HG03039 (cell line): ENCODE data around the gene TRAF7.

ENCODE experiments used
- ATAC-seq: cut with Tn5 transposase; IDR thresholded peaks from one replicate; pipeline ENCODE4 v1.9.1; 2021; ENCODE audit warnings: mild to moderate bottlenecking, moderate library complexity; ENCODE audit not compliant: unreplicated experiment

TRAF7 gene

DNA sequence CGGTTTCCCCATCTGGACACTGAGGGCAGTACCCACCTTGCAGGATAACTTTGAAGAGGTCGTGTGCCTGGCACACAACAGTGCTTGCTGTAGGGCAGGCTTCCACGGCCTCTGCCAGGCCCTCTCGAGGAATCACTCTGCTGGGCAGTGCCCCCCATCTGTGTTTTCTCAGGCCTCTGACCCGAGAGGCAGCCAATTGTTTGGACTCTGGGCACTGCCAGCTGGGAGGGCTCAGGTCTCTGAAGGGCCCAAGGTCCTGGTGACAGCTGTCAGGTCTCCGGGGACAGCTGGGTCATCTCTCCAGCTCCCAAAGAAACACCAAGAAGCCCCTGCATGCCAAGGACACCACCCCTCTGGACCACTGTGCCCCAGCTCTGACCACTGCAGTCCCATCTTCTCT lies 8.2 kb upstream of the TRAF7 start:
- ATAC-seq: no peak

DNA sequence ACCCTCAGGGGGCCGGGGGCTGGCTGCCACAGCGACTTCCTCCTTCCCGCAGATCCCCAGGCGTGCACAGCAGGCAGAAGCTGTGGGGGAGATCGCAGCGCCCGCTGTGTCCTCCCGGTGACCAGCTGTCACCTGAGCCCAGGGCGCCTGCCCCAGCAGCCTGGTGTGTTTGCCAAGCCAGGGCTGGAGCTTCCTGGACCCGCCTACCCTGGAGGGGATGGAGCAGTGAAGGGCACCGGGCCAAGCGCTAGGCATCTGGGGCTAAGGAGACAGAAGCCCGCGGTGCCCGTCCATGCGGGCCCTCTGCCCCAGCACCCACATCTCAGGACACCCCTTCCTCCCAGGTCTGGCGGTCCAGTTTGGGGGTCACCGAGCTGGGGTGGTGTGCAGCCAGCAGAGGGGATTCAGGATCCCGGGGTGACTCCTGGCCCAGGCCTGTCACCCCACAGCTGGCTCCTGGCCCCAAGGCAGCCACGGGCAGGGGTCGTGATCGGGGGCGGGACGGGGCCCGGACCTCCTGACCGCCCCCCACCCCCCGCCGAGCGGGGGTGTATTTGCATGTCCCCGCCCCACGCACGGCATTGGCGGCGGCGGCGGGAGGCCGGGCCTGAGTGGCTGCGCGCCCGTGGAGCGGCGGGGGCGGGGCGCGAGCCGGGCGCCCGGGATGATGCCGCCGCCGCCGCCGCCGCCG lies 7.5 kb upstream of the TRAF7 start, which contains the start of gene RAB26:
RAB26 (plus strand) TSS at position 645 of the 691 bp plus-strand sequence. CDS start 159 bp downstream, outside the sequence.
- ATAC-seq: no peak

DNA sequence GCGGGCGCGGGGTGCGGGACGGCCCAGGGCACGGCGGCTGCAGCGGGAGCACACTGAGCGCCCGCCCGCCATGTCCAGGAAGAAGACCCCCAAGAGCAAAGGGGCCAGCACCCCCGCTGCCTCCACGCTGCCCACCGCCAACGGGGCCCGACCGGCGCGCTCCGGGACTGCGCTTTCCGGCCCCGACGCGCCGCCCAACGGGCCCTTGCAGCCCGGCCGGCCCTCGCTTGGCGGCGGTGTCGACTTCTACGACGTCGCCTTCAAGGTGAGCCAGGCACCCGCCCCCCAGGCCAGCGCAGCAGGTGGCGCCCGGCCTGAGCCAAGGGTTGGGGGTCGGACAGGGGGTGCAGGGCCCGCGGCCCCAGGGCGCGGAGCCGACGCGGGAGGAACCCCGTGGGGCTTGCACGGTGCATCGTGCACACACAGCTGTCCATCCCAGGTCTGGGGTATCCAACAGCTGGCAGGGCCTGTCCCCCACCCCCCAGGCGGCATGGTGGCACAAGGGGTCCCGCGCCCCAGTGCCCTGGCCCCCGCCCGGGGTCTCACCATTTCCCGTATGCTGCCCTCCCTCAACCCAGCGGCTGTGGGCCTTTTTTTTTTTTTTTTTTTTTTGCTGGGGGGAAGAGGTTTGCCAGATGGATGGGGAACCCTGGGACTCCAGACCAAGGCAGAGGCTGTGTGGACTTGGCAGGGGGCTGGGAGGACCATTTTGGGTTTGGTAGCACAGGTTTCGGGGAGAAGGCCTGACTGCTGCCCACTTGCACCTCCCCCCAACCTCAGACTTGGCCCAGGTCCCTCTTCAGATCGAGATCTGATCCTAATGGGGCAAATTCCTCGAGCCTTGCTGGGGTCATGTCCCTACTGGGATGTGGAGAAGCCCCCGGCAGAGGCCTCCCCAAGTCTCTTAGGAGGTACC lies 6.6 kb upstream of the TRAF7 start:
- ATAC-seq: no peak

DNA sequence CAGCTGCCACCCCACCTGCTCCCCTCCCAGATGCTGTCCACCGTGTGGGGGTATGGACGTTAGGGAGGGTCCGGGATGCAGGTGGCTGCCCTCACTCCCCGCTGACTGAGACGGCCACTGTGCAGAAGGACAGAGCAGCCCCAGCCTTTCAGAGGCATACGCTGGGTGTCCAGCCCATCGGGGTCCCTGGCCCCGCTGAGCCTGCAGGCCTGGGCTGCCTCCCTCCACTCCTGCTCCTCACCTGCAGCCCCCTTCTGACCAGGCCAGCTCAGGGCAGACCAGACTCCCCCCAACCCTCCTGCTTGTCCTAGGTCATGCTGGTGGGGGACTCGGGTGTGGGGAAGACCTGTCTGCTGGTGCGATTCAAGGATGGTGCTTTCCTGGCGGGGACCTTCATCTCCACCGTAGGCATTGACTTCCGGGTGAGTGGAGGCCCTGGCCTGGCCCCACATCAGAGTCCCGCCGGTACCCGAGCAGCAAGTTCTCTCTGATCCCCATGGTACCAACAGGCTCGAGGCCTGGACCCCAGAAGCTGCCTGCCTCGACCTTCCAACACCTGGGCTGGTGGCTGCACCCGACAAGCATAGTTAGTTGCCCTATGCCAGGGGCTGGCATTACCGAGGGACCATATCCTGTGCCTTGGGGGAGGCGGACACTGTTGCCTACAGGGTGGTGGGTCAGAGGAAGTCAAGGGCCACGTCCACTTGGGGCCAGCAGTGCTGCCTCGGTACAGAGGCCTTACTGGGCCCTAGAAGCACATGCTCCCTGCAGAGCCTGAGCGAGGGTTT lies 5.8 kb upstream of the TRAF7 start:
- ATAC-seq: no peak

DNA sequence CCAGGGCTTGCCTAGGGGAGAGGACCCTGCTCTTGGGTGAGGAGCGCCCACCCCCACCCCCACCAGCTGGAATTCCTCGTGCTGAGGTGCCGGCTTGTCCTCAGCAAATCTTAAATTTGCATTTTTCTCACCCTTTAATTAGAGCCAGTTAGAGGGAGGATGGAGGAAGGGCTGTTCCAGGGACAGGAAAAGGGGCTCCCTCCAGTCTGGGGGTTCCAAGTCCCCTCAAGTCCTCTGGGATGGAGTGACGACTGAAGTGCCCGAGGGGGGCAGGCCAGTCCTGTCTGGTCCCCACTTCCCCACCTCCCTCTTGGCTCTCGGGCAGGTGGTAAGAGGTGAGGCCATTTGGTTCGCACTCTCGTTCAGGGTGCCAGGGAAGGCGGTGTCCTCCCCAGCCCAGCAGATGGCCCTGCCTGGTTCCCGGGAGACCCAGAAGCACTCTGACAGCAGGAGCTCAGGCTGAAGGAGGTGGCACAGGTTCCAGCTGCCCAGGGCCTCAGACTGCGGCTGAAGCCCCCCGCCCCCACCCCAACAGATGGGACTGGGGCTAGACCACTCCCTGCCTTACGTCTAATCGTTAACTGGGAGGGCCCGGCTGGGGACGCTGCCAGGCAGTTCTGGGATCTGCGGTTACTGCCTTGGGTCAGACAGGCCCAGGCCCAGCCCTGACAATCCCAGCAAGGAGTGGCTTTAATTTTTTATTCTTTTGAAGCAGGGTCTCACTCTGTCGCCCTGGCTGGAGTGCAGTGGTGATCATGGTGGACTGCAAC lies 5.0 kb upstream of the TRAF7 start:
- ATAC-seq: no peak

DNA sequence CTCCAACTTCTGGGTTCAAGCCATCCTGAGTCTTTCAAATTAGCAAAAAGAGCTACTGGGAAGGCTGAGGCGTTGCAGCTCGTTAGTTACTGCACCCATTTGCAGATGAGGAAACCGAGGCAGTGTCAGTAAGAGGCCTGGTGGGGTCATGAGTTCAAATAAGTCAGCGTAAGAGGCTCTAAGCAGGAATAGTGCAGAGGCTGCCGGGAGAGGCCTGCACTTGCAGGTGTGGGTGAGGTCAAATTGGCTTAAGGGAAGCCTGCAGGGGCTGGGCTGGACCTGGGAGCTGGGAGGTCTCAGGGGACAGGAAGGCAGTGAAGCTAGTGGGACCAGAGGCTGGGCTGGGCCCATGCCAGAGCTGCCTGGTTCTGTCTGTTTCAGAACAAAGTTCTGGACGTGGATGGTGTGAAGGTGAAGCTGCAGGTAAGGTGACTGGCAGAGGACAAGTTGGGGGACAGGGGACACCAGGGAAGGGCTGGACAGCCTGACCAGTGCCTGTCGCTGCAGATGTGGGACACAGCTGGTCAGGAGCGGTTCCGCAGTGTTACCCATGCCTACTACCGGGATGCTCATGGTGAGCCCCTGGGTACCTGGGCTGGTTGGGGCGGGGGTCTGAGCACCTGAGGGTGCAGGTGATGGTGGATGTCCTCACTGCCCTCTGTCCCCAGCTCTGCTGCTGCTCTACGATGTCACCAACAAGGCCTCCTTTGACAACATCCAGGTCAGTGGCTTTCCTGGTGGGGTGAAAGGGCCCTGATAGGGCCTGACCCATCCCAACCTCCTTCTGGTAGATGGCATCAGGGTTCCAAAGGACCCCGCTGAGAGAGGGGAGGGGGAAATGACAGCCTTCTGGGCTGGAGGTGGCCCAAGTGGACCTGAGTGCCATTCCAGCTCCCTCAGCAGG lies 4.1 kb upstream of the TRAF7 start:
- no peak for ATAC-seq

DNA sequence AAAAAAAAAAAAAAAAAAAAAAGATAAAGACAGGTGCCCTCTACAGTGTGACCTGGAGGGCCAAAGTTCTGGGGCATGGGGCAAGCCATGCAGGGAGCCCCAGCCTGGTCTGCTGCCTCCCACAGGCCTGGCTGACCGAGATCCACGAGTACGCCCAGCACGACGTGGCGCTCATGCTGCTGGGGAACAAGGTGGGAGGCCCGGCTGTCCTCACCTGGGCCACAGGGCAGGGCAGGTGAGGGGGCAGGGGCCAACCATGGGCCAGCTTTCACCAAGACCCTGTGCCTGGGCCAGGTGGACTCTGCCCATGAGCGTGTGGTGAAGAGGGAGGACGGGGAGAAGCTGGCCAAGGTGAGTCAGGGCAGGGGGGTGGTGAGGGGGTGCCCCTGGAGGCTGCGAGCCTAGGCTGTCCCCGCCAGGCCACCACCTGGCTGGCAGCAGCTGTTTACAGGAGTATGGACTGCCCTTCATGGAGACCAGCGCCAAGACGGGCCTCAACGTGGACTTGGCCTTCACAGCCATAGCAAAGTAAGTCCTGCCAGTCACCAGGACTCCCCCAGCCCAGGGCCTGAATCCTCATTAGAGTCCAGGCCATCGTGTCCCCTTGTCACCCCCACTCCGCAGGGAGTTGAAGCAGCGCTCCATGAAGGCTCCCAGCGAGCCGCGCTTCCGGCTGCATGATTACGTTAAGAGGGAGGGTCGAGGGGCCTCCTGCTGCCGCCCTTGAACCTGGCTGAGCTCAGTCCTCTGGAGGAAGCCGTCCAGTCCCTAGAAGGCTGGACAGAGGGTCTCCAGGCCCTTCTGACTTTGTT lies 2.7 kb upstream of the TRAF7 start:
- ATAC-seq: no peak

DNA sequence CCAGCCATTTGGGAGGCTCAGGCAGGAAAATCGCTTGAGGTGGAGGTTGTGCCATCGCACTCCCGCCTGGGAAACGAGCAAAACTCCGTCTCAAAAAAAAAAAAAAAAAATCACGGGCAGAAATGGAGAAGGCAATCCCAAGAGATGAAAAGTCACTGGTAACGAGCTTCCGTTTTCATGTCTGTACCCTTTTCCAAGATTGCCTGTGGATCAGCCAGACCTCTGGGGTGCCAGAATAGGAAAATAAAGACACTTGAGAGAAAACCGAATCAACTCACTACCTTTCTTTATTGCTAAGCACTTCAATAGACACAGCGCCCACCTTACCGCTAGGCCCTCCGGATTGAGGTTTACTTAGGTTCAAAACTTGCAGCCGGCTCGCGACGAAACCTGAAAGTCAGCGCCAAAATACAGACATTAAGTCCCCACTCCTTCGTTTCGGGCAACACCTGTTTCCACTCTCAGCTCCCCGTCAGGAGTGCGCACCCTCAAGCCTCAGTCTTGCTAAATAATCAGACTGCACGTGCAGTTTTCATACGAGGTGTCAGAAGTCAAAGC lies 970 bp upstream of the TRAF7 start:
- ATAC-seq: no peak

DNA sequence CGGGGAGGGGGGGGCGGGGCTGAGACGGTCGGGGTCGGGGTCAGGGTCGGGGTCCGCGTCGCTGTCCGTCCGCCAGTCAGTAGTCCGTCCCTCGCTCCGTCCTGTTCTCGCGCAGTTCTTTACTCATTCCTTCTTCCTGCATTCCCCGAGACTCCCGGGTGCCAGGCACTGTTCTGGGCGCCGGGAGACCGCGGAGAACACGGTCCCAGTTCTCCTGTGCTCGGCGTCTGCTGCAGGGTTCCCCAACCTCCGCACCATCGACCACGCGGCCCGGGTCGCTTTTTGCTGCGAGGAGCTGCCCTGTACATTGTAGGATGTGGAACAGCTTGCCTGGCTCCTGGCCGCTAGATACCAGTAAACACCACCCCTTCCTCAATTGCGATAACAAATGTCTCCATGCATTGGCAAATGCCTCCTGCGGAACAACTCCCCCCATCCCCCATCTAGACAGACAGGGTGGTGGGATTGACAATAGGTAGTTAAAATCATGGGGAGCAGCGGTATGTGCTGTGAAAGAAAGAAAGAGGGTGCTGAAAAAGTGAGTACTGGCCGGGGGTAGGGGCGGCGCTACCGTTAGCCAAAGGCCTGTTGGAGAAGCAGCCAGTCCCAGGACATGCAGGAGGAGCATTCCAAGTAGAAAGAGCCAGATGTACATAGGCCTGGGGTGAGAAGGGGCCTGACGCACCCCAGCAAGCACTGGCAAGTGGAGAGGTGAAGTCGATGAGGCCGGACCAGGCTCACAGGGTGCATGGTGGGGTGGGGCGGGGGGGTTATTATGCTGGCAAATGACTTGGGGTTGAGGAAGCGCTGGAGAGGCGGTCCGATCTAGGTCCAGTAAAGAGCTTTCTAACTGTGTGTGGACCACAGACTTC lies 631 bp downstream of the TRAF7 start:
- ATAC-seq: no peak

DNA sequence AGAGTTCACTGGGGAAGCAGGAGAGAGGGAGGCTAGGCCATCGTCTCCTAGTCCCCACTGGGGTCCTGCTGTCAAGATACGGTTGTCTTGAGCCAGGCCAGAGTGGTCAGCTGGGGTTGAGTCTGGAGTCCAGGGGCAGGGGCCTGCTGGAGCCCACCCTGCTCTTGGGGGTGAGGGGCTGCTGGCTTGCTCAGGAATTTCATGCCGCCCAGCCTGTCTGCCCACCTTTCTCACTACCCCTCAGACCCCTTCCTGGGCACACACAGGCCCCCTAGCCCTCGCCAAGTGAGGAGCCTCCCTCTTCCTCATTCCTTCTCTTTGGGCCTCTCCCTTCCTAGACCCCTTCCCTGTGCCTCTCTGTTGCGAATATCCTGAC lies 1.3 kb downstream of the TRAF7 start:
- ATAC-seq: no peak

DNA sequence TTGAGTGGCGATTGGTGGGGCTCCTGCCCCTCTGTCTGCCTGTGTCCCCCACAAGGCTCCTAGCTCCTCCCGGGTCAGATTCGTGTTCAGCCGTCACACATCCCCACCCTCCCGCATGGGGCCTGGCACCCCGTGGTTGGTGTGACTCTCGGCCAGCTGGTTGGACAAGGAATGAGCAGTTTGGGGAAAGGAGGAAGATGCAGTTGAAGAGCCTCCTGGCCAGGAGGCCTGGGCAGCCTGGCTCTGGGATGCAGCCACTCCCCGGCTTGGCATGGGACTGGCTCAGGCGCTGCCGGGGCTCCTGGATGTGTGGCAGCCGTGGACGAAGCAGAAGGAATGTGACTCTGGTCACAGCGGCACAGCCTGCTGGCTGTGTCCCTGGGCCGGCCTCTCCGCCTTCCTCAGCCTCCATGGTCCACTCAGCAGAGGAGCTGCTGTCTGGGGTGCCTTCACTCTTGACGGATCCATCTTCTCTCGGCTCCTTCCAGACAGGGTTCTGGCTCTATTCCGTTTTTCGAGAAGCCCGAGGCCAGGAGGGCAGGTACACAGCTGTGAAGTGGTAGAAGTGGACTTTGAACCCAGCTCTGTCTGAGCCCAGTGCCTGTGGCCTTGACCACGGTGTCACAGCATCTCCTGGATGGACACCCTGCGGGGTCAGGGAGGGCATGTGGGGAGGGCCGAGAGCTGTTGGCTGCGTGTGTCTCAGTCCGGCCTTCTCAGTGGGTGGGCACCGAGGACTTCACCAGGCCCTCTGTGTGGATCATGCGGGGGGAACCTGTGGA lies 2.1 kb downstream of the TRAF7 start:
- ATAC-seq: no peak

DNA sequence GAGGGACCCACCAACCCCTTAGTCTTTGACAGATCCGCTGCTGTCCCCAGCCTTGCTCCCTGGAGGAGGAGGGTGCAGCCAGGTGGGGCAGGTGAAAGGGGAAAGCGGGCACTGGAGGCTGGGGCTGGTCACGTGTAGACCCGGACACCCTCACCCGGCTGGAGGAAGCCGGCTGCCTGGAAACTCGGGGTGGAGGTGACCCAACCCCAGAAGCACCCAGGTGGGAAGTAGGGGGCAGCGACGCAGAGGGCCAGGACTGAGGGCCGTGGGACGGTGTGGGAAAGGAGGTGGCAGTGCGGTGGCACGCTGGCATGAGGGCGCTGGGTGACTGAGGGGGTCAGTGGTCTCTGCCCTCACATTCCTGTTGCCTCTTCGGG lies 2.7 kb downstream of the TRAF7 start:
- ATAC-seq: no peak

DNA sequence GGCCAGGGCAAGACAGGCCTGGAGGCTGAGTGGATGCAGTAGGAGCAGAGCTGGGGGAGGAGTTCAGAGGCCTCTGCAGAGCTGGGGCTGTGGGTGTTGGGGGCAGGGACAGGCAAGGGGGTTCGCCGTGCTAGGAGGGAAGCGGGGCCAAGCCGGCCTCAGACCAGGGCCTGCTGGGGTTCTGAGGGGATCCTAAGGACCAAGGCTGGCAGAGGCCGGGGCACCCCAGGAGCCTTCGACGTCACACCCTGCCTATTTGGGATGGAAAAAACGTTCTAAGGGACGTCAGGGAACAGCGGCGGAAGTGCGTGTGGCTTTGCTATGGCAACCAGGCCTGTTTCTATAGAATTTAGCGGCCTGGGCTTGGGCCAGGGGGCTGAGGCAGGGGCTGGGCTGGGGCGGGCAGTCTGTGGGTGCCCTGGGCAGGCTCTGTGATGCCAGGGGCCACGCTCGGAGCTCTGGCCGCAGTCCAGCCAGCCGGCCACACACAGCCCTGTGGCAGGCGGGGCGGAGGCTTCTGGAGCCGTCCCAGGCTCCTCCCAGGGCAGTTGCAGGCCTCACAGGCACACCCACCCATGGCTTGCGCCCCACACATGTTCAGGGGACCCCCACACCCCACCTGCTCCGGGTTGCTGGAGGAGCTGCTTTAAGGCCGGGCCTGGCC lies 3.7 kb downstream of the TRAF7 start:
- ATAC-seq: no peak

DNA sequence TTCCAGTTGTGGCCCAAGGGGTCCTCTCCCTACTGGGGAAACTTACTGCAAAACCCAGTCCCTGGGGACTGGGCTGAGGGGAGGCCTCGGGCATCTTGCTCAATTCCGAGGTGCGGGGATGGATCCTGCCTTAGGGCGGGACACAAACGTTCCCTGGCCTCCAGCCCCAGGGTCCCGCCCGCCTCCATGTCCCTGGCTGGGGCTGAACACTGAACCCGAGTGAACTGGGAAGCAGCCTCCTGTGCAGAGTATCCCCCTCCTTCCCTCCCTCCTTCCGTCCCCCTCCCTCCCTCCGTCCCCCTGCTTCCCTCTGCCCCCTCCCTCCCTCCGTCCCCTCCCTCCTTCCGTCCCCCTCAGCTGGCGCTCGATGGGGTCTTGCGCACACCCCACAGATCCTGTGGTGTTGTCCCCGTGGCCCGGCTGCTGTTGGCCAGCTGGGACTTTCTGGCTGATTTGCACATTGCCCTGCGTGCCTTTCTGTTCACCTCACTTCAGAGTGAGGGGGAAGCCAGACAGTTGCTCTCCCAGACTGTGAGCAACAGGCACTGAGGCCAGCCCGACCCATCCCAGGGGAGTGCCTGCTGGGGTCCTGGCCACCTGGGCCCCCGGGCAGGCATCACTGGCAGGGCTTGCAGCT lies 5.5 kb downstream of the TRAF7 start:
- ATAC-seq: no peak

DNA sequence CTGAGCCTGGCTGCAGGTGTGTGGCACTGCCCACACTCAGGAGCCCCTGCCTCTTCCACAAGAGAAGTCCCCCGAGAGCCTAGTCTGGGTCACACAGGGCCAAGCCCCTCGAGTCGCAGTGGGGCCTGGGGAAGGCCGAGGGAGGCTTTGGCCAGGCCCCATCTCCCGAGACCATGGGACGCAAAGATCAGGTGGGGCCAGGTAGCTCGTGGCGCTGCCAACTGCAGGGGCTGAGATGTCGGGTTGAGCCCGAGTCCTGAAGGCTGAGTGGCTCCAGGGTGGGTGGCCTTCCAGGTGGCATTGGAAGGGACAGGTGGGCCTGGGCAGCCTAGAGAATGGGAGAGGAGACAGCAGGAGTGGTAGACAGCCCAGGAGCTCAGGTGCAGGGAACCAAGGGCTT lies 6.3 kb downstream of the TRAF7 start:
- no peak for ATAC-seq

DNA sequence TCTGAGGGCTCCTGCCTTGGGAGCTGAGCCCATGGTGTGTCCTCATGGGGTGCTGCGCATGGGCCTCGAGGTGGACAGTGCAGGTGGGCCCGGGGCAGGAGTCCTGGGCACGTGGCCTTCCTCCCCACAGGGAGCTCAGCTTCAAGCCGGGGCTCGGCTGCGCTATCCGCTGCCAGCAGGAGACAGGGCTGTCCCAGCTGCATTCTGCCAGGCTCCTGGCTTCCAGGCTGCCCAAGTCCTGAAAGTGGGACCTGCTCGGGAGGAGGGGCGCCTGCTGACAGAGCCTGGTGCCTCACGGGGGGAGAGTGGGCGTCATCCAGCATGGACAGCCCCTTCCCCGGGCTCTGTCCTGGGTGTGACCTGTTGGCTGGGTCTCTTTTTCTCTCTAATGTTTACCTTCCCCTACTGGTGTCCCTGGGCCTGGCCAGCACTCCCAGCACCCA lies 7.1 kb downstream of the TRAF7 start:
- no peak for ATAC-seq
